ENCODE measurements around the gene CDX1.

The CDX1 gene

DNA sequence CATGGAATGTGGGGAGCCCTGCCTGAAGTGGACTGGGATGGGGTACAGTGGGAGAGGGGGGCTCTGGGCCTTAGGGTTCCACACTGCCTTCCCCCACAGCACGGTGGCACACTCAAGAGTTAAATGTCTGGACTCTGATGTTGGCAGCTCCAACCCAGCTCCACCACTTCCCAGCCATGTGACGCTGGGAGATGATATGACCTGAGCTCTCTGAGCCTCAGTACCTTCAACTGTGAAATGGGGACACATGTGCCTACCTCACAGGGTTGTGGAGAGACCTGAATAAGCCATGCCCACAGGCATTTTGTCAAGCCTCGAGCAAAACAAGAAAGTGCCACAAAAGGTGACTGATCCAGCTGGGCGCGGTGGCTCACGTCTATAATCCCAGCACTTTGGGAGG is 7.5 kb upstream of the CDX1 start:
- Histone ChIP-seq H3K4me3 (ENCODE audit: low read depth, low read length) (no peak overlapping the region), H3K36me3 (ENCODE audit: control insufficient read depth, insufficient read depth, low read length) (no peaks in the 10 kb centered on the region), H3K4me1 (ENCODE audit: control insufficient read depth, insufficient read depth, low read length) (peaks cover 21% of the 10 kb centered on the region), H3K27ac (ENCODE audit: low read depth, low read length) (no peak overlapping the region), H3K9ac (ENCODE audit: low read depth, low read length) (no peak overlapping the region), H3K27me3 (ENCODE audit: control insufficient read depth, insufficient read depth, low read length) (peaks cover 11% of the 10 kb centered on the region), H3K9me3 (ENCODE audit: control insufficient read depth, insufficient read depth, low read length) (no peaks in the 10 kb centered on the region)

DNA sequence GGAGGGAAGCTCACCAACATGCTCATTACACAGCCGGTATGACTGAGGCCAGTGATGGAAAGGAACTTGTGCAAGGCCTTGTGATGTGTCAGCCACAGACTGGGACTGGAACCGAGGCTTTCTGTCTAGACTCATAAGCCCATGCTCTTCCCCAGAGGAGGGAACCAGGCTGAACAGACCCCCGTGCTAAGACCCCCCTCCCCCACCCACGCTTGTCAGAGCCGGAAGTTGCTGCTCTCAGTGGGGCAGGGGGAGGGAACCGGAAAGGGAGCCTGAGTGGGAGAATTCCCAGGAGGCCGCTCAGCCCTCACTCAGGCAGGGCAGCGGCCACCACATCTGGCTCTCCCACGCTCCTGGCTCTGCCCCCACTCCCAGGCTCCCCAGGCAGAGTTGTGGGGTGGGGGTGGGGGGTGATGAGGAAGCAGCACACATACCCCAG is 6.8 kb upstream of the CDX1 start:
- peaks cover 13% of the 10 kb centered on the region for H3K4me1 ChIP-seq (ENCODE audit: control insufficient read depth, insufficient read depth, low read length)
- H3K9ac ChIP-seq (ENCODE audit: low read depth, low read length) = no peak overlapping the region
- H3K4me3 ChIP-seq (ENCODE audit: low read depth, low read length) = no peak overlapping the region
- no peaks in the 10 kb centered on the region for H3K9me3 ChIP-seq (ENCODE audit: control insufficient read depth, insufficient read depth, low read length)
- H3K27ac ChIP-seq (ENCODE audit: low read depth, low read length) = no peak overlapping the region
- no peaks in the 10 kb centered on the region for H3K36me3 ChIP-seq (ENCODE audit: control insufficient read depth, insufficient read depth, low read length)
- H3K27me3 ChIP-seq (ENCODE audit: control insufficient read depth, insufficient read depth, low read length) = peaks cover 18% of the 10 kb centered on the region

DNA sequence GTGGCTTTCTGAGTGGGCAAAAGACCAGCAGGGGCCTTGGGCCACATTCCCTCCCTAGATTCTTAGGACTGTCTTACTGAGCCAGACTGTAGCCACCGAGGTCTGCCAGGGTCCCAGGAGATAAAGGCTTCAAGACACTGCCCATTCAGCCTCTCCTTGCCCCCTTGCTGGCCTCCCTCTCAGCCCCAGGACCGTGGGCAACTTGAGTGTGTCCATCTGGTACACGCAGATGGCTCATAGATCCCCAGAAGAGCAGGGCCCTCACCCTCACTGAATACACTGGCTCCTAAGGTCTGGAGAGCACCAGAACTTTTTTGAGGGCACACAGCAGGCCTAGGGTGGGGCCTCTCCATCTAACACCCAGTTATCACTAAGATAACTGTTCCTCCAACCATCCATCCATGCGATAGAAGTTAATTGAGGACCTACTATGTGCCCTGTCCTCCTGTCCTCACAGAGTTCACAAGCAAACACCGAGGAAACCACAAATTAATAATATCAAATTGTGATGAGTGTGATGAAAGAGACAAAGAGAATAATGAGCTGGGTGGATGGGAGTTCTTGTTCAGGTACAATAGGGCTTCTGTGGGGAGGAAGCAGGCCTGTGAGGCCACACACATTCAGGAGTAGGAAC is 6.0 kb upstream of the CDX1 start:
- H3K27ac ChIP-seq (ENCODE audit: low read depth, low read length) = no peak overlapping the region
- no peak overlapping the region for H3K9ac ChIP-seq (ENCODE audit: low read depth, low read length)
- H3K4me1 ChIP-seq (ENCODE audit: control insufficient read depth, insufficient read depth, low read length) = peaks cover 5% of the 10 kb centered on the region
- H3K27me3 ChIP-seq (ENCODE audit: control insufficient read depth, insufficient read depth, low read length) = peaks cover 26% of the 10 kb centered on the region
- H3K4me3 ChIP-seq (ENCODE audit: low read depth, low read length) = no peak overlapping the region
- H3K36me3 ChIP-seq (ENCODE audit: control insufficient read depth, insufficient read depth, low read length) = no peaks in the 10 kb centered on the region
- no peaks in the 10 kb centered on the region for H3K9me3 ChIP-seq (ENCODE audit: control insufficient read depth, insufficient read depth, low read length)

DNA sequence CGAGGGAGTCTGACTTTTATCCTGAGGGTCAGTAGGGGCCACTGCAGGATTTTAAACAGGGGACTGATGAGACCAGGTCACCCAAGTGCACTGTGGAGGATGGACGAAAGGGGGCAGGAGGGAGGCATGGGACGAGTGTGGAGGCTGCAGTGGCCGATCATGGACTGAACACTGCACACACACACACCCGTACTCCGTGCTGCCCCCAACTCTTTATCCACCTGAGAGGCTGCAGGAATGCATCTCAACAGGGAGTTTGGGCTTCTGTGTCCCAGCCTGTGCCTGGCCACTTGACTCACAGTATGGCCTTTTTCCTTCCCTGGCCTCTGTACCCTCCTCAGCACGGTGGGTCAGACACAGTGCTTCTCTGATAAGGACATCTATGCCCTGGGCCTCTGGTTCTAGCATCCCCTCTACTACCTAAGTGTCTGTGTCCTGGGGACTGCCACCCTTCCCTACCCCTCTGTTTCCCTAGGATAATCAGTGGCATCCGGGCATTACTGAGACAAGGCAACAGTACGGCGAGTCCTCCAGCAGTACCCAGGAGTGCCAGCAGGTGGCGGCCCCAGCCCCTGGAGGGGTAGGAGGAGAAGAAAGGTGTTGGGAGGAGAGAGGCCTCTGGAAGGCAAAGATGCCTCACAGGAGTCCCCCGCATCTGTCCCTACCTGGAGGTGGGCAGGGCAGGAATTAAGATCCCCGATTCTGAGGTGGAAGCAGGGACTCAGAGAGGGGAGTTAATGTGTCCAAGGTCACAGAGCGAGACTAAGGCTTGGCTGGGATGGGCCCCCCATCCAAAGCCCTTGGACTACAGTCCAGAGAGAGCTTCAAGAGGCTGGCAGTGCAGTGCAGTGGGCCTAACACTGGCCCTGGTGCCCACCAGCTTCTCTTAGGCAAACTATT is 5.1 kb upstream of the CDX1 start:
- Histone ChIP-seq H3K4me3 (ENCODE audit: low read depth, low read length) (no peak overlapping the region), H3K36me3 (ENCODE audit: control insufficient read depth, insufficient read depth, low read length) (no peaks in the 10 kb centered on the region), H3K27ac (ENCODE audit: low read depth, low read length) (no peak overlapping the region), H3K9me3 (ENCODE audit: control insufficient read depth, insufficient read depth, low read length) (no peaks in the 10 kb centered on the region), H3K27me3 (ENCODE audit: control insufficient read depth, insufficient read depth, low read length) (peaks cover 35% of the 10 kb centered on the region), H3K9ac (ENCODE audit: low read depth, low read length) (no peak overlapping the region), H3K4me1 (ENCODE audit: control insufficient read depth, insufficient read depth, low read length) (peaks cover 7% of the 10 kb centered on the region)

DNA sequence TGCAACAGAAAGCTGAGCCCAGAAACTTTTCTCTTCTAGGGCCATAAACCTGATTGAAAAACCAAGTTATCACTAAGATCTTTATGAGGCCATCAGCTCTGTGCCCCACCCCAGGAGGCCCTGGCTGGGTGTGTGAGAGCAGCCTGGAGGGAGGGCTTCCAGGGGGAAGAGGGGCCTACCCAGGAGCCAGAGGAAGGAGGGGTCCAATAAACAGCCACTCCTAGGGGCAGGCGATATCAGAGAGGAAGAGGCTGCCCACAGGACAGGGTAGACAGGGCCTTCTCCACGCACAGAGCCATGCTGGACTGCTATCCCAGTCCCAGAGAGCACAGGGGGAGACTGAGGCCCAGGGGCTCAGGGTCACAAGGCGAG is 4.5 kb upstream of the CDX1 start:
- Histone ChIP-seq H3K9ac (ENCODE audit: low read depth, low read length) (no peak overlapping the region), H3K9me3 (ENCODE audit: control insufficient read depth, insufficient read depth, low read length) (no peaks in the 10 kb centered on the region), H3K4me1 (ENCODE audit: control insufficient read depth, insufficient read depth, low read length) (peaks cover 7% of the 10 kb centered on the region), H3K27me3 (ENCODE audit: control insufficient read depth, insufficient read depth, low read length) (peaks cover 42% of the 10 kb centered on the region), H3K36me3 (ENCODE audit: control insufficient read depth, insufficient read depth, low read length) (no peaks in the 10 kb centered on the region), H3K4me3 (ENCODE audit: low read depth, low read length) (no peak overlapping the region), H3K27ac (ENCODE audit: low read depth, low read length) (no peak overlapping the region)

DNA sequence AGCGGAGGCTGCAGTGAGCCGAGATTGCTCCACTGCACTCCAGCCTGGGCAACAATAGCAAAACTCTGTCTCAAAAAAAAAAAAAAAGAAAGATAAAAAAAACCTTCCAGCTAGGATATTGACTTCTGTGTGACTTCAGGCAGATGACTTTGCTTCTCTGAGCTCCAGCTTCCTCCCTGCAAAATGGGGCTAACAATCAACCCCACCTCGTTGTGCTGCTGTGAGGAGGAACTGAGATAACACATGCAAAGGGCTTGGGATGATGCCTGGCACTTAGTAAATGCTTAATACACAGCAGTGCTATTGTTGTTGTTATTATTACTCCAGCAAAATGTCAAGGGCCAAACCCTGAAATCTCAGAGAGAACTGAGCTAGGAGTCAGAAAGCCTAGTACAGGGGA is 3.5 kb upstream of the CDX1 start:
- H3K9ac ChIP-seq (ENCODE audit: low read depth, low read length) = no peak overlapping the region
- peaks cover 13% of the 10 kb centered on the region for H3K4me1 ChIP-seq (ENCODE audit: control insufficient read depth, insufficient read depth, low read length)
- H3K9me3 ChIP-seq (ENCODE audit: control insufficient read depth, insufficient read depth, low read length) = no peaks in the 10 kb centered on the region
- no peak overlapping the region for H3K27ac ChIP-seq (ENCODE audit: low read depth, low read length)
- H3K36me3 ChIP-seq (ENCODE audit: control insufficient read depth, insufficient read depth, low read length) = no peaks in the 10 kb centered on the region
- H3K27me3 ChIP-seq (ENCODE audit: control insufficient read depth, insufficient read depth, low read length) = peaks cover 51% of the 10 kb centered on the region
- H3K4me3 ChIP-seq (ENCODE audit: low read depth, low read length) = no peak overlapping the region

DNA sequence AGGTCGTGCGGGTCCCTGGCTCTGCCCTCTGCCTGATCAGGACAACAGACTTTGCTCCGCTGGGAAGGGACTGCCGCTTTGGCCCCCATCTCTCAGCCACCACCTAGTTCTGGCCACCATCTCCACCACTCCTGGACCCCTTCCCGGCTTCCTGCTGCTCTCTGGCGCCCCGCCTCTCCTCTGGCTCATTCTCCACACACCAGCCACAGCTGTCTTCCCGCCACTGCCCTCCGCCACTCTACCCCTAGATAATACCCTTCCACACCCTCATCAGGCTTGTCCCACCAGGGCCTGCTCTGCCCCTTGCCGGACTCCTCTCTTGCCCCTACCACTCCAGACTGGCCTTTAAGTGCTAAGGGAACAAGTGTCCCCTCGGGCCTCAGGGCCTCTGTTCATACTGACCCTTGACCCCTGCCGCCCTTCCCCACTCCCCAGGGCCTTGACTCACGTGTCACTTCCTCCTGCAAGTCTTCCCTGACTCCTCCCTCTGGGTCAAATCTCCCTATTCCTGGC is 3.0 kb upstream of the CDX1 start:
- Histone ChIP-seq H3K27ac (ENCODE audit: low read depth, low read length) (no peak overlapping the region), H3K4me1 (ENCODE audit: control insufficient read depth, insufficient read depth, low read length) (peaks cover 13% of the 10 kb centered on the region), H3K36me3 (ENCODE audit: control insufficient read depth, insufficient read depth, low read length) (no peaks in the 10 kb centered on the region), H3K9ac (ENCODE audit: low read depth, low read length) (no peak overlapping the region), H3K27me3 (ENCODE audit: control insufficient read depth, insufficient read depth, low read length) (peaks cover 56% of the 10 kb centered on the region), H3K9me3 (ENCODE audit: control insufficient read depth, insufficient read depth, low read length) (no peaks in the 10 kb centered on the region), H3K4me3 (ENCODE audit: low read depth, low read length) (no peak overlapping the region)

DNA sequence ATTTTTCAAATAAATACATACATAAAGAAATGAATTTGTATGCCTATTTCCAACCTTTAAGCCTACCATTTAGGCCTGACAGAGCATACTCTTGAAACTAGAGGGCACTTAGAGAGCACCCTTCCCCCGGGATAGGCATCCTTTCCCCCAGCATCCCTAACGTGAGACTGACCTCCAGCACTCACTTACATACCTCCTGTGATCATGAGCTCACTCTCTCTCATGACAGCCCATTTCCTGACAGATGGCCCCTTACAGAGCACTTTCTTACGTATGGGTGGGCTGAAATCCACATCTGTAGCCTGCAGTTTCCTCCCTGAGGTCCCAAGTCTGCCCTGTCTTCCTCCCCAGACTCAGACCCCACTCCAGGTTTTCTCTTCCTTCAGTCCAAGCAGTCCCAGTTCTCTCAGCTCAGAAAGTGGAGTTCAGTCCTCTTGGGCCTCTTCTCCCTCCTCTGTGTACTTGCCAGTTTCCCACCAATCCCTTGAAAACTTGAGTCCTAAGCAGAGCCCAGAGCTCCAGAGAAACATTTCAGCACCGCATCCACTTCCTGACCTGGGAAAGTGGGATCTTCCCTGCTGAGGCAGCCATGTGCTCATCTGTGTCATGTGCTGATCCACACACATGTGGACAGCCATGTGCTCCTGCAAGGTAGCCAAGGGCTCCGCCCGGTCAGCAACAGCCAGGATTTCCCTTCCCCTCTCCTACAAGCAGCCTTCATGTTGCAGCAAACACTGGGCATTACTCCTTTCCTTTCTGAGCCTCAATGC is 2.2 kb upstream of the CDX1 start:
- Histone ChIP-seq H3K4me1 (ENCODE audit: control insufficient read depth, insufficient read depth, low read length) (peaks cover 13% of the 10 kb centered on the region), H3K4me3 (ENCODE audit: low read depth, low read length) (no peak overlapping the region), H3K9me3 (ENCODE audit: control insufficient read depth, insufficient read depth, low read length) (no peaks in the 10 kb centered on the region), H3K36me3 (ENCODE audit: control insufficient read depth, insufficient read depth, low read length) (no peaks in the 10 kb centered on the region), H3K27me3 (ENCODE audit: control insufficient read depth, insufficient read depth, low read length) (peaks cover 64% of the 10 kb centered on the region), H3K9ac (ENCODE audit: low read depth, low read length) (no peak overlapping the region), H3K27ac (ENCODE audit: low read depth, low read length) (no peak overlapping the region)

DNA sequence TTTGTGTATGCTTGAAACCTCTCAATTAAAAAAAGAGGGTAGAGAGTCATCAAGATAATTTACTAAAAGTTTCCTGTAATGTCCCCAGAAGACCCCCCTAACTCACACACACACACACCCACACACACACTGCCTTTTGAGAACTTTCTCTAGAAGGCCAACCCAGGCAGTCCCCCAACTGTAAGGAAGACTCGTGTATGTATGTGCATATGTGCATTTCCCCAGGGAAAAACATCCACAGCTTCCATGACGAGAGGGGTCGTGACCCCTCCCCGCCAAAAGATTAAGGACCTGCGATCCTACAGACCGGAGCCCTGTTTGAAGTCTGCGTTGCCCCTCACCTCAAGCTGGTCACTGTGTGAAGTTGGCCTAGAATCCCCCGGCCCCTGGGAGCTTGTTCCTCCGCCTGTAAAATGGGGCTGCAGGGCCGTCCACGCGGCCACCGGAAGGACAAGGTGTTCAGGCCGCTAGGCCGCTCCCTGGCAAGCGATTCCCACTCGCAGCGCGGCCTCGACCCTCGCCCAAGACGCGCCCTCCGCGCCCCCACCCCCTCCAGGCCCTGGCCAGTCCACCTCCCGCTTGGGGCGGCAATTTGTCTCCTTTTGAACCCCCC is 435 bp upstream of the CDX1 start:
- Histone ChIP-seq H3K4me3 (ENCODE audit: low read depth, low read length) (no peak overlapping the region), H3K27ac (ENCODE audit: low read depth, low read length) (no peak overlapping the region), H3K27me3 (ENCODE audit: control insufficient read depth, insufficient read depth, low read length) (peaks cover 82% of the 10 kb centered on the region), H3K4me1 (ENCODE audit: control insufficient read depth, insufficient read depth, low read length) (peaks cover 13% of the 10 kb centered on the region), H3K36me3 (ENCODE audit: control insufficient read depth, insufficient read depth, low read length) (no peaks in the 10 kb centered on the region), H3K9me3 (ENCODE audit: control insufficient read depth, insufficient read depth, low read length) (no peaks in the 10 kb centered on the region), H3K9ac (ENCODE audit: low read depth, low read length) (no peak overlapping the region)

DNA sequence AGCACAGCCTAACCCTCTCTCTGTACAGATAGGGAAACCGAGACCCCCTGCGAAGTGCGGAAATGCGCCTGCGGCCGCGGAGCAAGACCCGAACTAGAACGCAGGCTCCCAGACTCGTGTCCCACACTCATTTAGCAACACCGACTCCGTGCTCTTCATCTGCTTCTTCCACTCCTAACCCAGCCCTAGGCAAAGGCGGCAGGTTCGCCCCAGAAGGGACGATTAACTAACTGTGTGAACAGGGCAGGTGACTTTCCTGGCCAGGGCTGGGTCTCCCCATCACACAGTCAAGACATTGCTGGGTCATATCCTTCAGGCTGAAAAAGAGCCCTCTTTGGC is 903 bp downstream of the CDX1 start:
- no peak overlapping the region for H3K9ac ChIP-seq (ENCODE audit: low read depth, low read length)
- H3K27ac ChIP-seq (ENCODE audit: low read depth, low read length) = no peak overlapping the region
- H3K4me1 ChIP-seq (ENCODE audit: control insufficient read depth, insufficient read depth, low read length) = peaks cover 10% of the 10 kb centered on the region; the same call in 1 of the 2 replicates
- no peaks in the 10 kb centered on the region for H3K36me3 ChIP-seq (ENCODE audit: control insufficient read depth, insufficient read depth, low read length)
- peaks cover 94% of the 10 kb centered on the region for H3K27me3 ChIP-seq (ENCODE audit: control insufficient read depth, insufficient read depth, low read length)
- no peaks in the 10 kb centered on the region for H3K9me3 ChIP-seq (ENCODE audit: control insufficient read depth, insufficient read depth, low read length)
- peak overlapping the region; percentile 4; the same call in 1 of the 2 replicates for H3K4me3 ChIP-seq (ENCODE audit: low read depth, low read length)

Data from HUES48 (cell line).